Stimulated activated CD8-positive, alpha-beta memory T cell treated with anti-CD3 and anti-CD28 coated beads, Interleukin-12 subunit alpha, Interleukin-12 subunit beta, amount 100 ng/mL, for 24 hours (primary cell): ENCODE measurements around the gene FCHSD2.
"Not testable (repeated sequence)": the region's sequence is repeated elsewhere in the genome, so short reads cannot be mapped to it uniquely, and the experiment has no call there.

Experiments used
- DNase-seq: peaks from one replicate; pipeline ENCODE4 v3.0.0-alpha.2; 2020; ENCODE audit errors: extremely low read depth

FCHSD2 gene

GRCh38 chr11:73151416-73151815 is 9.3 kb upstream of the FCHSD2 start:
- no peak for DNase-seq

- no peak for DNase-seq
Measured at GRCh38 chr11:73149105-73149504, 7.0 kb upstream of the FCHSD2 start.

- no peak for DNase-seq
Measured at GRCh38 chr11:73147771-73148681, 5.9 kb upstream of the FCHSD2 start.

- DNase-seq, result no peak
Measured at GRCh38 chr11:73145986-73146575, 4.0 kb upstream of the FCHSD2 start.

- DNase-seq, result no peak
Measured at GRCh38 chr11:73143126-73143838, 1.2 kb upstream of the FCHSD2 start.

GRCh38 chr11:73141309-73142127 is 600 bp downstream of the FCHSD2 start:
- peak; percentile 24 for DNase-seq

- no peak for DNase-seq
Measured at GRCh38 chr11:73141031-73141308, 1.1 kb downstream of the FCHSD2 start.

GRCh38 chr11:73140213-73141030 is 1.7 kb downstream of the FCHSD2 start:
- DNase-seq, result no peak

GRCh38 chr11:73139476-73140198 is 2.5 kb downstream of the FCHSD2 start:
- no peak for DNase-seq

- DNase-seq, result no peak
Measured at GRCh38 chr11:73137944-73138274, 4.2 kb downstream of the FCHSD2 start.

GRCh38 chr11:73137262-73137943 is 4.7 kb downstream of the FCHSD2 start:
- DNase-seq, result no peak

GRCh38 chr11:73136722-73137121 is 5.4 kb downstream of the FCHSD2 start:
- DNase-seq, result not testable (repeated sequence)

- no peak for DNase-seq
Measured at GRCh38 chr11:73135346-73136284, 6.5 kb downstream of the FCHSD2 start.

- not testable (repeated sequence) for DNase-seq
Measured at GRCh38 chr11:73132349-73132748, 9.8 kb downstream of the FCHSD2 start.

GRCh38 chr11:73130181-73130580 is 11.9 kb downstream of the FCHSD2 start:
- DNase-seq, result no peak

- DNase-seq, result no peak
Measured at GRCh38 chr11:73129198-73129597, 12.9 kb downstream of the FCHSD2 start.

GRCh38 chr11:73126804-73127480 is 15.2 kb downstream of the FCHSD2 start:
- DNase-seq, result no peak

- no peak for DNase-seq
Measured at GRCh38 chr11:73124800-73125199, 17.3 kb downstream of the FCHSD2 start.
